Activated CD8-positive, alpha-beta memory T cell treated with anti-CD3 and anti-CD28 coated beads, Interleukin-2, amount 10 ng/mL, durations not matched to agents 7 days and 5 days (primary cell): ENCODE results near the gene CNST. TPM values are rescaled to one million over a fixed set of nuclear protein-coding genes. Genes with fewer than 3 reads are reported as not detected.
A peak's percentile ranks its signal among the peaks of the same experiment; 100 is the strongest.

Experiments used
- ATAC-seq: fragments of 150-1000 bp; cut with Tn5 transposase; one replicate; pipeline ENCODE4 v1.10.0; 2021; ENCODE audit warnings: moderate library complexity
- CTCF ChIA-PET: fragments of 350-600 bp; sonication (Branson Sonifier 250); formaldehyde crosslinking; loops from one replicate; lab custom pipeline; 2021; ENCODE audit warnings: antibody characterized with exemption; lab: Charles Lee
- DNase-seq: peaks from one replicate; pipeline ENCODE4 v3.0.0-alpha.2; 2020
- H3K27ac Mint-ChIP-seq: one replicate; pipeline ENCODE4 v1.8.0; 2021; ENCODE audit warnings: mild to moderate bottlenecking, mixed read lengths
- H3K27me3 Mint-ChIP-seq: one replicate; pipeline ENCODE4 v1.8.0; 2021; ENCODE audit warnings: mixed read lengths
- H3K36me3 Mint-ChIP-seq: one replicate; pipeline ENCODE4 v1.8.0; 2021; ENCODE audit warnings: mild to moderate bottlenecking, mixed read lengths
- H3K4me1 Mint-ChIP-seq: one replicate; pipeline ENCODE4 v1.8.0; 2021; ENCODE audit warnings: mixed read lengths
- H3K4me3 Mint-ChIP-seq: one replicate; pipeline ENCODE4 v1.8.0; 2021; ENCODE audit warnings: mild to moderate bottlenecking, moderate library complexity, mixed read lengths
- H3K9me3 Mint-ChIP-seq: one replicate; pipeline ENCODE4 v1.8.0; 2022; ENCODE audit warnings: low read depth, mixed read lengths
- total RNA-seq, 2 experiments: library from RNA; stranded (reverse); gene quantifications; one replicate each; pipeline ENCODE4 v1.2.3, GENCODE V29; 2021

The CNST gene
- total RNA-seq: 10 to 100 TPM; 27.3 to 30.2 TPM

- CTCF ChIA-PET: interaction anchor here (1.4 to 1.8 kb wide), 4 partner anchors 9 to 73 kb away, joined by 3 to 5 read pairs (median 4); no protein-coding TSS in a partner anchor
- peak within 1 kb of the TSS; percentile 97 for H3K4me3 Mint-ChIP-seq
- peak; percentile 98 for DNase-seq
- H3K27ac Mint-ChIP-seq: peak within 1 kb of the TSS; percentile 98
- H3K9me3 Mint-ChIP-seq: no peaks in the 10 kb centered on the region
- ATAC-seq: peak; percentile 89
- peaks cover 7% of the 10 kb centered on the region for H3K36me3 Mint-ChIP-seq
- no peaks in the 10 kb centered on the region for H3K27me3 Mint-ChIP-seq
- peaks cover 47% of the 10 kb centered on the region for H3K4me1 Mint-ChIP-seq
These were observed at the start of gene CNST, which contains the start of gene TFB2M for GRCh38 chr1:246566128-246566812. Gene CNST, plus strand, starts transcription at chr1:246566456. Its CDS starts 25,107 bp downstream, at chr1:246591563. Gene TFB2M, minus strand, starts transcription at chr1:246566261. Its CDS starts 123 bp downstream, at chr1:246566138.

GRCh38 chr1:246517391-246517790, 48.9 kb upstream of the CNST start:
- CTCF ChIA-PET: no interaction called here

GRCh38 chr1:246518456-246519205, 47.6 kb upstream of the CNST start:
- Mint-ChIP-seq H3K4me1 (peaks cover 8% of the 10 kb centered on the region), H3K27me3 (no peaks in the 10 kb centered on the region), H3K9me3 (peaks cover 16% of the 10 kb centered on the region), H3K36me3 (peaks cover 17% of the 10 kb centered on the region), H3K4me3 (no peak overlapping the region), H3K27ac (no peak overlapping the region)
- CTCF ChIA-PET: no interaction called here
- ATAC-seq (no peak), DNase-seq (peak; percentile 18)

More at GRCh38 chr1:246517391-246517790, 48.9 kb upstream of the CNST start:
- Mint-ChIP-seq H3K9me3 (peaks cover 16% of the 10 kb centered on the region), H3K36me3 (peaks cover 17% of the 10 kb centered on the region), H3K4me3 (no peak overlapping the region), H3K4me1 (peaks cover 8% of the 10 kb centered on the region), H3K27ac (no peak overlapping the region), H3K27me3 (no peaks in the 10 kb centered on the region)
- DNase-seq (peak; percentile 29), ATAC-seq (no peak)

GRCh38 chr1:246519514-246519913, 46.7 kb upstream of the CNST start:
- DNase-seq (peak; percentile 26), ATAC-seq (no peak)
- peaks cover 13% of the 10 kb centered on the region for H3K36me3 Mint-ChIP-seq
- no peak overlapping the region for H3K27ac Mint-ChIP-seq
- H3K27me3 Mint-ChIP-seq: no peaks in the 10 kb centered on the region
- CTCF ChIA-PET: no interaction called here
- peaks cover 2% of the 10 kb centered on the region for H3K4me1 Mint-ChIP-seq
- H3K4me3 Mint-ChIP-seq: no peak overlapping the region
- H3K9me3 Mint-ChIP-seq: peaks cover 12% of the 10 kb centered on the region

- CTCF ChIA-PET: interaction anchor here (0.8 to 1.0 kb wide), 2 partner anchors 20 to 26 kb away, joined by 3 read pairs; partner anchors contain the start of gene SMYD3
- ATAC-seq (no peak), DNase-seq (no peak)
- Mint-ChIP-seq H3K9me3 (no peaks in the 10 kb centered on the region), H3K36me3 (peaks cover 8% of the 10 kb centered on the region), H3K4me1 (peaks cover 17% of the 10 kb centered on the region), H3K27ac (peak overlapping the region; percentile 54), H3K4me3 (no peak overlapping the region), H3K27me3 (no peaks in the 10 kb centered on the region)
These were observed 39.9 kb upstream of the CNST start for GRCh38 chr1:246526380-246526779.

- ATAC-seq (no peak), DNase-seq (peak; percentile 37)
- no peaks in the 10 kb centered on the region for H3K27me3 Mint-ChIP-seq
- no peaks in the 10 kb centered on the region for H3K9me3 Mint-ChIP-seq
- peaks cover 17% of the 10 kb centered on the region for H3K4me1 Mint-ChIP-seq
- CTCF ChIA-PET: interaction anchor here (0.8 to 1.0 kb wide), 2 partner anchors 20 to 27 kb away, joined by 3 read pairs; partner anchors contain the start of gene SMYD3
- H3K36me3 Mint-ChIP-seq: peaks cover 8% of the 10 kb centered on the region
- H3K4me3 Mint-ChIP-seq: no peak overlapping the region
- H3K27ac Mint-ChIP-seq: peak overlapping the region; percentile 83
These were observed 39.3 kb upstream of the CNST start for GRCh38 chr1:246526915-246527314.

- H3K9me3 Mint-ChIP-seq: no peaks in the 10 kb centered on the region
- no peak overlapping the region for H3K4me3 Mint-ChIP-seq
- H3K27ac Mint-ChIP-seq: peak overlapping the region; percentile 83
- peaks cover 17% of the 10 kb centered on the region for H3K4me1 Mint-ChIP-seq
- ATAC-seq: peak; percentile 88
- peaks cover 8% of the 10 kb centered on the region for H3K36me3 Mint-ChIP-seq
- no peaks in the 10 kb centered on the region for H3K27me3 Mint-ChIP-seq
- CTCF ChIA-PET: no interaction called here
- peak; percentile 70 for DNase-seq
These were observed 38.7 kb upstream of the CNST start for GRCh38 chr1:246527402-246528088.

GRCh38 chr1:246528933-246529731, 37.1 kb upstream of the CNST start:
- ATAC-seq (no peak), DNase-seq (peak; percentile 21)
- CTCF ChIA-PET: no interaction called here
- H3K9me3 Mint-ChIP-seq: no peaks in the 10 kb centered on the region
- no peaks in the 10 kb centered on the region for H3K27me3 Mint-ChIP-seq
- H3K4me3 Mint-ChIP-seq: no peak overlapping the region
- no peak overlapping the region for H3K27ac Mint-ChIP-seq
- H3K4me1 Mint-ChIP-seq: peaks cover 17% of the 10 kb centered on the region
- H3K36me3 Mint-ChIP-seq: peaks cover 8% of the 10 kb centered on the region

GRCh38 chr1:246530482-246530881, 35.8 kb upstream of the CNST start:
- H3K4me1 Mint-ChIP-seq: peaks cover 17% of the 10 kb centered on the region
- peaks cover 8% of the 10 kb centered on the region for H3K36me3 Mint-ChIP-seq
- CTCF ChIA-PET: interaction anchor here (1.2 kb wide), 1 partner anchor 14 kb away, joined by 3 read pairs; no protein-coding TSS in a partner anchor
- no peak overlapping the region for H3K27ac Mint-ChIP-seq
- H3K27me3 Mint-ChIP-seq: no peaks in the 10 kb centered on the region
- no peak for DNase-seq
- no peak overlapping the region for H3K4me3 Mint-ChIP-seq
- ATAC-seq: no peak
- H3K9me3 Mint-ChIP-seq: no peaks in the 10 kb centered on the region

GRCh38 chr1:246532519-246532918, 33.7 kb upstream of the CNST start:
- no peak for ATAC-seq
- Mint-ChIP-seq H3K4me1 (peaks cover 9% of the 10 kb centered on the region), H3K27ac (no peak overlapping the region), H3K36me3 (peaks cover 8% of the 10 kb centered on the region), H3K9me3 (no peaks in the 10 kb centered on the region), H3K27me3 (no peaks in the 10 kb centered on the region), H3K4me3 (no peak overlapping the region)
- DNase-seq: peak; percentile 18
- CTCF ChIA-PET: interaction anchor here (1.6 kb wide), 1 partner anchor 27 kb away, joined by 3 read pairs; no protein-coding TSS in a partner anchor

GRCh38 chr1:246533371-246533905, 32.8 kb upstream of the CNST start:
- Mint-ChIP-seq H3K27me3 (no peaks in the 10 kb centered on the region), H3K27ac (no peak overlapping the region), H3K4me1 (peaks cover under 1% of the 10 kb centered on the region), H3K9me3 (no peaks in the 10 kb centered on the region), H3K4me3 (no peak overlapping the region), H3K36me3 (peaks cover 7% of the 10 kb centered on the region)
- DNase-seq (peak; percentile 21), ATAC-seq (no peak)
- CTCF ChIA-PET: interaction anchor here (0.9 to 1.6 kb wide), 2 partner anchors 11 to 17 kb away, joined by 3 to 6 read pairs; no protein-coding TSS in a partner anchor

GRCh38 chr1:246534114-246534513, 32.1 kb upstream of the CNST start:
- H3K27ac Mint-ChIP-seq: no peak overlapping the region

More at GRCh38 chr1:246534114-246534513, 32.1 kb upstream of the CNST start:
- H3K36me3 Mint-ChIP-seq: peaks cover 8% of the 10 kb centered on the region
- CTCF ChIA-PET: interaction anchor here (1.6 kb wide), 1 partner anchor 16 kb away, joined by 6 read pairs; no protein-coding TSS in a partner anchor
- H3K4me3 Mint-ChIP-seq: no peak overlapping the region
- ATAC-seq (no peak), DNase-seq (no peak)
- H3K4me1 Mint-ChIP-seq: no peaks in the 10 kb centered on the region
- H3K9me3 Mint-ChIP-seq: no peaks in the 10 kb centered on the region
- no peaks in the 10 kb centered on the region for H3K27me3 Mint-ChIP-seq
